Hypothalamus (tissue), 51 donors: ENCODE data around the gene SEC22C.
"Not testable (repeated sequence)": the region's sequence is repeated elsewhere in the genome, so short reads cannot be mapped to it uniquely, and the experiment has no call there.

Experiments
- DNase-seq, 51 donors: peaks; one replicate each; lab custom pipeline; 2025; lab: John Stamatoyannopoulos, UW

Gene SEC22C

DNA sequence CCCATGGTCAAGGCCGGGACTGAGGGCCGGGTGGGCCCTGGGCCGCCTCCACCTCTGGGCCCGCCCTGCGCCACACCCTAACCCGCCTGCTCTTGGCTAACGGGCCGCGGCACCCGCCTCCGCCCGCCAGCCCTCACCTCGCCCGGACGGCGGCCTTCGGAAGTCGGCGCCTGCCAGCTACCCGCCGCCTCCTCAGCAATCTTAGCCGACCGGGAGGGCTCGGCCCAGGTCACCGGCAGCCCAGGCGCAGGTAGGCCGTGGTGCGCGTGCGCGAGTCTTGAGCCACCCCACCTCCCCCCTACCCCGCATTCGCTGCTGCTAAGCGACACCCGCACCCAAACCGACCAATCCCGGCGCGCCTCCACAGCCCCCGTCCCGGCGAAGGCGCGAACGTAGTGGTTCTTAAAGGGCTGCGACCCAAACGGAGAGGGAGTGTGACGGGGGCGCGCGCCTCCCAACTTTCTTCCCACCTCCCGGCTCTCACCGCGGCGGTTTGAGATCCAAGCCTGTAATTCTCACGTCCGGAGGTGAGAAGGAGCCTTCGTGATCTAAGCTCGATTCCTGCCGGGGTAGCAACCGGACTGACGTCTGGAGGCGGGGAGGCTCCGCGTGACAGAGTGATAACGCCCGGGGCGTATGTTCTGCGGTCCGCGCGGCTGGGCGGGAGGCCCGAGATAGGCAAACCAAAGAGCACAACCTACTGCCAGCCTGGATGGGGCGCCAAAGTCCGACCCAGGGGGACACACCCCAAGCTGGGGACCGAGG lies at the start of gene SEC22C:
Gene SEC22C (minus strand): TSS at position 259 of the 765 bp plus-strand sequence. CDS start 12,921 bp downstream, outside the sequence.
- DNase-seq = peak; percentile 67 to 97 (median 93)

GRCh38 chr3:42613462-42613861 lies 31.7 kb upstream of the SEC22C start:
- no peak for DNase-seq

DNA sequence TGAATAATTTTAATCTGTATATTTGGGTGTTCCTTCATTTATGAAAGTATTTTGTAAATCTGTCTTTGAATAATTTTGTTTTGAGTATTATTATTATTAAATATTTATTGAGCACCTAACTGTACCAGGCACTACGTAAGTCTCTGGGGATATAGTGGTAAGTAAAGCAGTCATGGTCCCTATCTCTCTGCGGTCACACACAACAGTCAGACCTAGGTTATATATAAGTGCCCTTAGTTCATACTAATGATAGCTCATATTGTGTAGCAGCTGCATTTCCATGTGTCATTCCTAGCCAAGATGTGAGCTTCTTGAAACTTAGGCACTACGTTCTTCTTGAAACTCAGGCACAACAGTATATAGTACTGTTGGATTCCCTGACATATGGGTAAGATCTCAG lies 31.2 kb upstream of the SEC22C start:
- no peak for DNase-seq

DNA sequence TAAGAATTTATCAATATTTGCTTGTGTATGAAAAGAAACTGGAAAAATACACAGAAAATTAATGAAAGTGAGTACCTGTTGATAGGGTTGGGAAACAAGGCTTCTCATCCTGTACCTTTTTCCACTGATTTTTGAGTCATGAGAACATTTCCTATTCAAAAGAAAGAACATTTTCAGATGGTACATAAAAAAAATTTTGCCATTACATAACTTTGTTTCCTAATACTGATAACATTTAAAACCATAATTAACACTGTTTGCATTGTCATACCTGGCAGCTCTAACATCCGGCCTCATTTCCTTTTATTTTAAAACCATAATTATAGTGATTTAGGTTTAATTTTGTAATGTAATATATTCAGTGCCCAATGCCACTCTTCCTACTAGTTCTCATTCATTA lies 30.4 kb upstream of the SEC22C start:
- DNase-seq = no peak

DNA sequence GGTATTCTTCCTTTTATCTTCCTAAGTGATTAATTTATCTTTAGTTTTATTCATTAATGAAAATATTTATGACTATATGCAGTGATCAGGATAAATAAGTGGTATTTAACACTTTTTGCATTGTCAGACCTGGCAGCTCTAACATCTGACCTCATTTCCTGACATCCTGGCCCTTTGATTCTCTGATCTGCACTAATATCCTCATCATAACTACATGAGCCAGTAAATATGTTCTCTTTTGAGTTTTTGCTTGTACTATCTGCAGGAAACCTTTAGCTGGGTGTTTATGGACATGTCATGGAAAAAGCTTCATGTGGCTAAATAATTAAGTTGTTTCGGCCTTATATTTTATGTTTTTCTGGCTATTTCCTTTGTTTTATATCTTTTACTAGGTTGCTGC lies 29.2 kb upstream of the SEC22C start:
- DNase-seq = no peak

DNA sequence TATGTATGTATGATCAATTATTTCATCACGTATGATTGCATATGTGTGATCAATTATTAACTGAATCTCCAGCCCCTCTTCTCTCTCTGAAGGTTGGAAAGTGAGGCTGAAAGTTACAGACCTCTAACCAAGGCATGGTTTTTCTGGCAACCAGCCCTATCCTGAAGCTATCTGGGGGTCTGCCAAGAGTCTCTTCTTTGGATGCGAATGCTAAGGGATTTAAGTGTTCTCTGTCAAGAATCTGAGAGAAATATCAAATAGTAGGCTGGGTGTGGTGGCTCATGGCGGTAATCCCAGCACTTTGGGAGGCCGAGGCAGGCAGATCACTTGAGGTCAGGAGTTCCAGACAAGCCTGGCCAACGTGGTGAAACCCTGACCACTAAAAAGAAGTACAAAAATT lies 26.8 kb upstream of the SEC22C start:
- DNase-seq = peak in 6 of 51 donors; percentile 3 to 18 (median 15)

- DNase-seq = peak in 3 of 51 donors; percentile 7 to 16 (median 7)
Measured at GRCh38 chr3:42605546-42606173, 23.9 kb upstream of the SEC22C start.

DNA sequence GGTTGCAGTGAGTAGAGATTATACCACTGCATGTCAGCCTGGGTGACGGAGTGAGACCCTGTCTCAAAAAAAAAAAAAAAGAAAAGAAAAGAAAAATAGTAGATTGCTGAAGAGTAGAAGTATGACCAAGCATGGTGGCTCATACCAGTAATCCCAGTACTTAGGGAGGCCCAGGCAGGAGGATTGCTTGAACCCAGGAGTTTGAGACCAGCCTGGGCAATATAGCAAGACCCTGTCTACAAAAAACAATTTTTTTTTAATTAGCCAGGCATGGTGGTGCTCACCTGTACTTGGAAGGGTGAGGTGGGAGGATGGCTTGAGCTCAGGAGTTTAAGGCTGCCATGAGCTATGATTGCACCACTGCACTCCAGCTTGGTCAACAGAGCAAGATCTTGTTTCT lies 21.2 kb upstream of the SEC22C start:
- DNase-seq = no peak

- no peak for DNase-seq
Measured at GRCh38 chr3:42601896-42602581, 20.3 kb upstream of the SEC22C start.

DNA sequence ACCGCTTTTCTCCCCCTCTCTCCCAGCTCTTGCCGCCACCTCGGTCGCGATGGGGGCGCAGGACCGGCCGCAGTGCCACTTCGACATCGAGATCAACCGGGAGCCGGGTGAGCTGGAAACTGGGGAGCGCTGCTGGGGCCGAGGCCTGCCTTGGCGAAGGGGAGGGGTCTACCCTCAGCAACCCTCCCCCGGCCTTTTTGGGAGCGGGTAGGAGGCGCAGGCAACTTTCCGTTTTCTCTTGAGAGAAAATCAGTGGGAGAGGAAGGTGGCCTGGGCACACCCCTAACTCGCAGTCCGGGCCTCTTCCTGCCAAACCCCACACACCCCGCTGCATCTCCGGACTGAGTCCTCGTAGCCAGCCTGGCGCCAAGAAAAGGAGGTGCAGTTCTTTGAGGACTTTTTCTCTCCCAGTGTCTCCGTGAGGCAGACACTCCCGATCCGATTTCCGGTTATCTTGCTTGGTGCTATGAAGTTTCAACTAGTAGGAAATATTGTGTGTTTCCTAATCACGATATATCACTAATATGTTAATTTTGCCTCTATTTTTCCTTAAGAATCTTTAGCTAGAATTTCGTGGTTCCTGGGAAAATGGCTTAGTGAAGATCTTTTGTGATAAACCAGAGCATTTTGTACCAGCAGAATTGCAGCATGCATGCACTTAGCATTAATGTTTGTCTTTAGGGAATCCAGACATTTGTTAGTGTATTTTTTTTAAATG lies 19.4 kb upstream of the SEC22C start:
- peak in 29 of 51 donors; percentile 22 to 80 (median 59) for DNase-seq

- peak; percentile 53 to 99 (median 89) for DNase-seq
Measured at GRCh38 chr3:42600111-42600957, 18.6 kb upstream of the SEC22C start, which contains the start of gene NKTR. NKTR (plus strand) TSS chr3:42600686; CDS start chr3:42601007, 321 bp downstream.

DNA sequence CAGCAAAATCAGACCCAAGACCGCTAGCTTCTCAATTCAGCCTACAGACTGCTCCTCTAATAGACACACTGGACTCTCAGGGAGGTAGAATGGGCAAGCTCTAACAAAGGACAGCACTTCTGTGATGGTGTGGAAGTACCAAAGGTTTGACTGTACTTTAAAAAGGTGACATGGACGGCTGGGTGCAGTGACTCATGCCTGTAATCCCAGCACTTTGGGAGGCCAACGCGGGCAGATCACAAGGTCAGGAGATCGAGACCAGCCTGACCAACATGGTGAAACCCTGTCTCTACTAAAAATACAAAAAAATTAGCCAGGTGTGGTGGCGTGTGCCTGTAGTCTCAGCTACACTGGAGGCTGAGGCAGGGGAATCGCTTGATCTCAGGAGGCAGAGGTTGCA lies 15.3 kb upstream of the SEC22C start:
- not testable (repeated sequence) for DNase-seq

DNA sequence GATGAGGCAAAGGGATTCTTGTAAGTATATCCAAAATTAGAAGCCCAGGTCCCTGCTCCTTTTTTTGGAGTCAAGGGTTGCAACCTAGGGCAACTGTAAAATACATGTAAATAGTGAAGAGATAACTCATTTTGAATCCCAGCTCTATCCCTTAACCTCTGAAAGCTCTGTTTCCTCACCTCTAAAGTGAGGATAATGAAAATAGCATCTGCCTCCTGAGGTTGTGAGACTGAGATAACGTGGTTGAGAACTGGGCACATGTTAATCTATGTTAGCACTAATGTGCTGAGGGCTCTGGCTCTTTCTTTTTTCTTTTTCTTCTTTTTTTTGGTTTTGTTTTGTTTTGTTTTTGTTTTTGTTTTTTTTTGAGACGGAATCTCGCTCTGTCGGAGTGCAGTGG lies 13.9 kb upstream of the SEC22C start:
- DNase-seq = no peak

- no peak for DNase-seq
Measured at GRCh38 chr3:42593635-42594034, 11.9 kb upstream of the SEC22C start.

DNA sequence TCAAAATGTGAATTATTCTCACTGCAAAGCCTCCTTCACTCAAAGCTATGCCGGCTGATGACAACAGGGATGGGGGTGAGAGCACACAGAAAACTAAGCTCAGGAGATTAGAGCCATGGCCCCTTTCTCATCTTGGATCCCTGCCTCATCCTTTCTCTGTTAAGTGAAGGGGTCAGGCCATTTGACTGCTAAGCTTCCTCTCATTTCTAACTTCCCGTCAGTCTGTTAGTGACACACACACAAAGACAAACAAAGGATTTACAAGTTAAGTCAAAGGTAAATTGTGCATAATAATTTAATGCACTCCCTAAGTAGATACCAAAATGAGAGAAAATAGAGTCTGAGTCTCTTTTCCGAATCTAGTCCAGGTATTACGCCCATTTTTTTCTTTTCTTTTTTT lies 10.0 kb upstream of the SEC22C start:
- no peak for DNase-seq

DNA sequence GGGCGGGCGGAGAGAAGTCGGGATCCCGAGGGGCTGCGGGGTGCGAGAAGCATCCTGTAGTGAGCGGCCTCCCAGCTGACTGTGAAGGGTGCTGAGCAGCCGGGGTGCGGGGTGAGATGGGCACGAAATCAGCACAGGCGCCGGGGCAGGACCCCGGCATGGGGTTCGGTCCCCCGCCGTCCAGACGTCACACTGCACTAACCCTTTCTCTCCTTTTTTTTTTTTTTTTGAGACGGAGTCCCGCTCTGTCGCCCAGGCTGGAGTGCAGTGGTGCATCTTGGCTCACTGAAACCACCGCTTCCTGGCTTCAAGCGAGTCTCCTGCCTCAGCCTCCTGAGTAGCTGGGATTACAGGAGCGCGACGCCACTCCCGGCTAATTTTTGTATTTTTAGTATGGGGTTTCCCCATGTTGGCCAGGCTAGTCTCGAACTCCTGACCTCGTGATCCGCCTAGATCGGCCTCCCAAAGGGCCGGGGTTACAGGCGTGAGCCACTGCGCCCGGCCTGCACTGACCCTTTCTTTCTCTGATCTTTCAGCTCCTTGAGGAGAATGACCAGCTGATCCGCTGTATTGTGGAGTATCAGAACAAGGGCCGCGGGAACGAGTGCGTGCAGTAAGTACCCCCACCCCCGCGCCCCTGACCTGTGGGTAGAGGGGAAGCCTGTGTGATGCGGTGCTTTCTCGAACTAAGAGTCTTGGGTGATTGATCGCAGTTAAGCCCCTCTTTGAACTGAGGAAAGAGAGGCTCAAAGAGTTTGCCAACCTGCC lies 9.4 kb upstream of the SEC22C start:
- peak in 1 of 51 donors; percentile 4 for DNase-seq

GRCh38 chr3:42589382-42590109 lies 7.8 kb upstream of the SEC22C start:
- DNase-seq = no peak

- DNase-seq = no peak
Measured at GRCh38 chr3:42588625-42589024, 6.9 kb upstream of the SEC22C start.
